Activated B cell treated with CpG ODN at 0.5 μM for 24 hours (primary cell): ENCODE results near the gene DKC1. TPM values are rescaled to one million over a fixed set of nuclear protein-coding genes. Genes with fewer than 3 reads are reported as not detected.

Experiments
- ATAC-seq: fragments of 200-7000 bp; cut with Tn5 transposase; one replicate; pipeline ENCODE4 v1.10.0; 2021; ENCODE audit warnings: low read depth, mild to moderate bottlenecking, moderate library complexity
- CTCF ChIA-PET: fragments of 350-600 bp; sonication (Branson Sonifier 250); formaldehyde crosslinking; loops from one replicate; lab custom pipeline; 2021; ENCODE audit warnings: antibody characterized with exemption; lab: Charles Lee
- POLR2A ChIA-PET: fragments of 350-600 bp; sonication (Branson Sonifier 250); formaldehyde crosslinking; loops from one replicate; lab custom pipeline; 2021; ENCODE audit warnings: antibody characterized with exemption; lab: Charles Lee
- DNase-seq: peaks from one replicate; pipeline ENCODE4 v3.0.0; 2022
- H3K27ac Mint-ChIP-seq: one replicate; pipeline ENCODE4 v1.8.0; 2020; ENCODE audit warnings: mixed read lengths
- H3K27me3 Mint-ChIP-seq: one replicate; pipeline ENCODE4 v1.8.0; 2021; ENCODE audit warnings: mixed read lengths
- H3K36me3 Mint-ChIP-seq: one replicate; pipeline ENCODE4 v1.8.0; 2021; ENCODE audit warnings: low read depth, mixed read lengths
- H3K4me1 Mint-ChIP-seq: one replicate; pipeline ENCODE4 v1.8.0; 2021; ENCODE audit warnings: mixed read lengths
- H3K4me3 Mint-ChIP-seq: one replicate; pipeline ENCODE4 v1.8.0; 2020; ENCODE audit warnings: mild to moderate bottlenecking, mixed read lengths
- H3K9me3 Mint-ChIP-seq: one replicate; pipeline ENCODE4 v1.8.0; 2020; ENCODE audit warnings: mixed read lengths
- CTCF ChIP-seq: fragments of 200-600 bp; IDR thresholded peaks from one replicate; pipeline ENCODE4 v1.8.0; 2022; ENCODE audit warnings: antibody characterized with exemption, mild to moderate bottlenecking
- intact Hi-C: fragments of 100-400 bp; cut with micrococcal nuclease; formaldehyde crosslinking; loops from one replicate; pipeline ENCODE4 v1.15.1; 2024
- total RNA-seq: library from RNA; stranded (reverse); gene quantifications from 2 replicates; pipeline ENCODE4 v1.2.3, GENCODE V29; 2022

DKC1 gene
- total RNA-seq, 1 donor from 2014 or later = 105 TPM

- Mint-ChIP-seq H3K4me1 (no peaks in the 10 kb centered on the region), H3K27ac (no peak overlapping the region), H3K27me3 (no peaks in the 10 kb centered on the region), H3K36me3 (peaks cover 64% of the 10 kb centered on the region), H3K9me3 (no peaks in the 10 kb centered on the region), H3K4me3 (no peak overlapping the region)
- ATAC-seq (no peak), DNase-seq (no peak)
- CTCF ChIA-PET = no interaction called here
- POLR2A ChIA-PET = no interaction called here
- TF ChIP-seq CTCF = no peak
- intact Hi-C loops = no loop called here
These were observed 13.0 kb downstream of the DKC1 start for GRCh38 chrX:154775419-154776349.

- POLR2A ChIA-PET = no interaction called here
- no peak overlapping the region for H3K27ac Mint-ChIP-seq
These were observed 14.1 kb downstream of the DKC1 start for GRCh38 chrX:154776753-154777152.

GRCh38 chrX:154779261-154779660 is 16.6 kb downstream of the DKC1 start:
- no peak overlapping the region for H3K27ac Mint-ChIP-seq
- intact Hi-C loops = no loop called here
- DNase-seq = no peak
- H3K36me3 Mint-ChIP-seq = peaks cover 39% of the 10 kb centered on the region
- peaks cover 6% of the 10 kb centered on the region for H3K4me1 Mint-ChIP-seq
- ChIA-PET CTCF (no interaction called here), POLR2A (no interaction called here)
- TF ChIP-seq CTCF = no peak
- H3K4me3 Mint-ChIP-seq = no peak overlapping the region
- ATAC-seq = no peak
- no peaks in the 10 kb centered on the region for H3K9me3 Mint-ChIP-seq
- no peaks in the 10 kb centered on the region for H3K27me3 Mint-ChIP-seq

More at GRCh38 chrX:154776753-154777152, 14.1 kb downstream of the DKC1 start:
- ATAC-seq = no peak
- Mint-ChIP-seq H3K9me3 (no peaks in the 10 kb centered on the region), H3K27me3 (no peaks in the 10 kb centered on the region), H3K4me1 (no peaks in the 10 kb centered on the region), H3K4me3 (no peak overlapping the region), H3K36me3 (peaks cover 56% of the 10 kb centered on the region)
- no peak for TF ChIP-seq CTCF
- intact Hi-C loops = no loop called here
- DNase-seq = no peak
- CTCF ChIA-PET = no interaction called here

GRCh38 chrX:154780968-154781367 is 18.3 kb downstream of the DKC1 start:
- intact Hi-C loops = no loop called here
- ATAC-seq (no peak), DNase-seq (no peak)
- Mint-ChIP-seq H3K36me3 (peaks cover 26% of the 10 kb centered on the region), H3K4me3 (no peak overlapping the region), H3K27me3 (no peaks in the 10 kb centered on the region), H3K27ac (no peak overlapping the region), H3K4me1 (peaks cover 8% of the 10 kb centered on the region), H3K9me3 (no peaks in the 10 kb centered on the region)
- no peak for TF ChIP-seq CTCF
- ChIA-PET POLR2A (no interaction called here), CTCF (no interaction called here)

GRCh38 chrX:154784149-154784995 is 21.7 kb downstream of the DKC1 start:
- no peaks in the 10 kb centered on the region for H3K27me3 Mint-ChIP-seq
- POLR2A ChIA-PET = no interaction called here
- ATAC-seq (no peak), DNase-seq (no peak)
- H3K36me3 Mint-ChIP-seq = peaks cover 2% of the 10 kb centered on the region
- peaks cover 8% of the 10 kb centered on the region for H3K4me1 Mint-ChIP-seq
- no peaks in the 10 kb centered on the region for H3K9me3 Mint-ChIP-seq
- CTCF ChIA-PET = no interaction called here
- H3K4me3 Mint-ChIP-seq = peak overlapping the region; percentile 49
- no peak for TF ChIP-seq CTCF
- H3K27ac Mint-ChIP-seq = peak overlapping the region; percentile 61
- intact Hi-C loops = no loop called here
